NCI-H524 treated with DMSO at 0.1 percent for 48 hours (cell line): Measurements from ENCODE around the gene ADCY1.

Experiments used
- DNase-seq: peaks from one replicate; lab custom pipeline; 2025; lab: John Stamatoyannopoulos, UW

ADCY1 gene

DNA sequence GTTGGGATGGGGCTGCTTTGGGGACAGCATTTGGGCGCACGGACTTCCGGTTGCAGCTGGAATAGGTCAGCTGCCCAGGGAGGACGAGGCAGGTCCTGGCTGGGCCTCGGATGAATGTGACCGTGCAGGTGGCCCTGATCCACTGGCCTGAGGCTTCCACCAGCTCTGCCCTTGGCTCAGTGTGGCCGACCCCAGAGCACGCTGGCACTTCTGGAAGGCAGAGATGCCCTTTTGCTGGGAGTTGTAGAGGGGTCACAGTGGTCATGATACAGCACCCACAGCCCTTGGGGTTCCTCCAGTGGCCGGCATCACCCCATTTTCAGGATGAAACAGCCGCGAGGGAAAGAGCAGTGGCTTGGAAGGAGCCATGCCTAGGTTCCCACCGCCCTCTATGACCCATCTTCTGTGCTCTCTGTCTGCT lies 19.0 kb downstream of the ADCY1 start:
- DNase-seq: no peak

DNA sequence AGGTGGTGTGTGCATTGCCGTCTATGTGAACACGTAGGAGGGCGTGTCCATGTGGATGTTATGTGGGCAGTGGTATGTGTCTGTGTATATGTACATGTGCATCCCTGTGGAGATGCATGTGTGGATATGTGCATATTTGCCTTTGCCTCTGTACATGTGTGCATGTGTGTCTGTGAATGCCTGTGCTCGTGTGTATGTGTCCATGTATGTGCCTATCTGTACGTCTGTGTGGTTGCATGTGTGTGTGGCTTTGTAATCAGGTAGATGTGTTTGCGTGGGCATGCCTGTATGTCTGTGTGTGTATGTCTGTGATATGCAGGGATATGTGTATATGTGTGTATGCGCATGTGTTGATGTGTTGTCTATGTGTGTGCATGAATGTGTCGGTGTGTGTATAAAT lies 19.7 kb downstream of the ADCY1 start:
- no peak for DNase-seq

DNA sequence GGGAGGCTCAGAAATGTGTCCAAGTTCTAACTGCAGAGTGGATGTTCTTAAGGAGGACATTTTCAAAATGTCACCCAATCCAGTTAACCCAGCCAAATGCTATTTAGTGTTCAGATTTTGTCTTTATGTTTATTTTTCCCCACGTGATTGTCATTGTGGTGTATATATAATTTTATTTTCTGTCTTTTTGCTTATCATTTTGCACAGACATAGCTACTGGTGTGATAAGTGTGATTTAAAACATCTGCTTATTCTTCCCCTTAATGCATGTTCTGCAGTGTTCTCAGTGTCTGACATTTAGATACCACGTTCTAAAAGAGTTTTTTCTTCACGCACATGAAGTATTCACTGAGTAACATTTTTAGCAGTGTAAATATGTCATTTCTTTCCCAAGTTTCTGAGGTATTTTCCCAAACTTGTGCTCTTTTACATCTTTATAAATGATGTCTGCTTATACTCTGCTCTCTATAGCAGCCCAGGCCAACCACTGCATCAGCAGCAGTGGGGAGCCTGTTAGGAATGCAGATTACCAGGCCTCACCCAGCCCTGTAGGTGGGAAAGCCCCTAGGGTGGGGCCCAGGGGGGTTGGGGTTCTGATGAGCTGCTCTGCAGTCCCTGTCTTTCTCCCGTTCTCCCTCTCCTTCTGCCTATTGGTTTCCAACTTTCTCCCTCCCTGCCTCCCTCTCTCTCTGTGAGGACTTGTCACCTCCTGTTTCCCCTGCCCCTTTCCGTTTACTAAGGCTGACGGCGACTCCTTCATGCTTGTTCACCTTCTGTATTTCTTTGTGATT lies 20.8 kb downstream of the ADCY1 start:
- no peak for DNase-seq

DNA sequence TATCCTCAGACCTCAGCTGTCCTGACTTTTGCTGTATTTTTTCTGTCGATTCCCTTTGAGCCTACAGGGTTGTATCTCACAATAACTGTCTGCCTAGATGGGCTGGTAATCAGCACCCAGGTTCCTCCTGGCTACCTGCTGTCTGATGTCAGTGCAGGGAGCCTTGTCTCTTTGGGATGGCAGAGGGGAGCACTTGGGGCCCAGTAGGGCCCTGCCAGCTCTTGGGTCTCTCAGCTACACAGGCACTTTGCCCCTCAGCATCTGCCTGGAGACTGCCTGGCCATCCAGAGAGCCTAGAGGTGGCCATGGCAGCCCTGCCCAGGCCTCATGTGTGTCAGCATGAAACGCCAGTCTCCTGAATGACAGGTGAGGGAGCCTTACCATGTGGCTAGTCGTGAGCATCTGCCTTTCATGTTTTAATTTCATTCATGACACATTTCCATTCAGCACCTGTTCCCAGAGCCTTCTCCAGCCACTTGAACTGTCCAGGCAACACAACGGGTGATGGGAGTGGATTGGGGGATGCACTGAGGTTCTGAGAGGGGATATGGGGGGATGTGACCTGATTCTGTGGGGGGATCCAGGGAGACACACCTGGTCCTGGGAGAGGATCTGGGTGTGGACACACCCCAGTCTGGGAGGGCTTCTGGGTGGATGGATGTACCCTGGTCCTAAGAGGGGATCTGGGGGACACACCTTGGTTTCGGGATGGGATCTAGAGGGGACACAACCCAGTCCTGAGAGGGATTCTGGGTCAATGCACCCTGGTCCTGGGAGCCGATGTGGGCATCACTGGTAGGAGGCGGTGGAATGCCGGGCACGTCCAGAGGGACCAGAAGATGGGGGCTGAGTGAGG lies 21.9 kb downstream of the ADCY1 start:
- DNase-seq: no peak

DNA sequence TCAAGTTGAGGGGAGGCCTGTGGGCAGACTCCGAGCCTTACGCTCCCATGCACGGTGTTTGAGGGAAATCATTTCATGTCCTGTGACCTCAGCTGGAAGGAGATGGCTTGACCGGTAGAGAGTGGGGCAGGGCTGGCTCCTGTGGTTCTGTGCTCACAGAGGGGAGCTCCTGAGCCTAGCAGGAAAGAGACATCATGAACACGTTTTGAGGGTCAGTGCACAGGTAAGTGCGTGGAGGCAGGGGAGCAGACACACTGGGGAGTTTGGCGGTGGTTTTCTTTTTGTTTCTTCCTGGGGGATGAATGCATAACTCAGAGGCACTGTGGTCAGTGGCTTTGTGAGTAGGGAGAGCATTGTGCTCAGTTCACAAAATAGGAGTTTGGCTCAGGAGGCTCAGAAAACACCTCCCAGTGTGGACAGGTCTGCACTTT lies 22.5 kb downstream of the ADCY1 start:
- DNase-seq: no peak

DNA sequence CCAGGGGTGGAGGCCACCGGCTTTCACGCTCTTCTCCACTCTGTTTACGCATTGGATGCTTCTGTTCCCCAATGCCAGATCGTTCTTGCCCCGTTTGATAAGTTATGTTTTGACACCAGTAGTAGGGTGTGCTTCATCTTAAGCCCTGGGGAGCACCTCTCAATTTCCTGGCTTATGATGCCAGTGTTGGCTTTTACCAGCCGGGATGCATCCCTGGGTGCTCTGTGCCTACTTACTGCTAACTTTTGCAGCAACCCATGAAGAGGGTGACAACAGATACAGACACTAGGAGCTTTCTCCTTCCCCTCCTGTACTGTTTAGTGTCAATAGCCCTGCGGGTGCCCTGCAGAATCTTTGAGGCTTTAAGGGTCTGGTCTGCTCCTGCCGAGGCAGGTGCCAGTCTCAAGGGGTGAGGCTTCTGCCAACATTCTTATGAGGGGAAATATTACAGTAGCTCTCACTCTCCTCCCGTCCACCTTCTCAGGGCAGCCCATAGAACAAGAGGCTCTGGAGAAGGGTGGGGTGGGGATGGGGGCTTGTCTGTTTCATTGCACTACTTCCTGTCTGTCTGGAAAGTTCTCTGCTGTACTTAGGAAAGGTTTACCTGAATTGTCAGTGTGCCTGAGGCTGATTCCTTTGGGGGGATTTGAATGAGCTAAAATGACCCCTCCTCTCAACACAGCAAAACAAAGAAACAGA lies 23.3 kb downstream of the ADCY1 start:
- DNase-seq: no peak

DNA sequence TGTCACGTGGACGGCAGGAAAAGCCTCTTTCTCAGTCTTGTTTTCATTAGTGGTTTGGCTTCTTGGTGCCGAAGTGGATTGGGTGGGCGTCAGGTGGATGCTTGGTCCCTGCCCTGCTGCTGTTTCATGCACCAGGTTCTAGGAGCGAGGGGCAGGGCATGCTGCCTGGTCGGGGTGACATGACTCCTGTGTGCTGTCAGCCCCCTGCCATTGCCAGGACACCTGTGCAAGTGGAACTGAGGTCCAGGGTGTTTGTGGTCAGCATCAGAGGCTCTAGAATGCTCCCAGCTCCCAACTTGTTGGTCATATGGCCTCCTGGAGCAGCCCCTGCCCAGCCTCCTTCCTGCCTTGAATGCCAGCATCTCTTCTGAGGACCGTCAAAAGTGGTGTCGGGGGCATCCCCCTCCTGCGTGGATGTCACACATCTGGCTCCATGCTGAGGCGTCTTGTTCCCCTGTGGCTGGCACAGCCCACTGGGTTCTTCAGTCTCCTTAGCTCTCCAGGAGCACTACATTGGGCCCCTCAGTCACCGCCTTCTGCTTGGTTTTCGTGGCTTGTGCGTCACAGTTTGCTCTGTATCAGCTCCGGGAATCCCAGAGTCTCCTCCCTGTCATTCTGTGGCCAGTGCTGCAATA lies 24.8 kb downstream of the ADCY1 start:
- DNase-seq: no peak

DNA sequence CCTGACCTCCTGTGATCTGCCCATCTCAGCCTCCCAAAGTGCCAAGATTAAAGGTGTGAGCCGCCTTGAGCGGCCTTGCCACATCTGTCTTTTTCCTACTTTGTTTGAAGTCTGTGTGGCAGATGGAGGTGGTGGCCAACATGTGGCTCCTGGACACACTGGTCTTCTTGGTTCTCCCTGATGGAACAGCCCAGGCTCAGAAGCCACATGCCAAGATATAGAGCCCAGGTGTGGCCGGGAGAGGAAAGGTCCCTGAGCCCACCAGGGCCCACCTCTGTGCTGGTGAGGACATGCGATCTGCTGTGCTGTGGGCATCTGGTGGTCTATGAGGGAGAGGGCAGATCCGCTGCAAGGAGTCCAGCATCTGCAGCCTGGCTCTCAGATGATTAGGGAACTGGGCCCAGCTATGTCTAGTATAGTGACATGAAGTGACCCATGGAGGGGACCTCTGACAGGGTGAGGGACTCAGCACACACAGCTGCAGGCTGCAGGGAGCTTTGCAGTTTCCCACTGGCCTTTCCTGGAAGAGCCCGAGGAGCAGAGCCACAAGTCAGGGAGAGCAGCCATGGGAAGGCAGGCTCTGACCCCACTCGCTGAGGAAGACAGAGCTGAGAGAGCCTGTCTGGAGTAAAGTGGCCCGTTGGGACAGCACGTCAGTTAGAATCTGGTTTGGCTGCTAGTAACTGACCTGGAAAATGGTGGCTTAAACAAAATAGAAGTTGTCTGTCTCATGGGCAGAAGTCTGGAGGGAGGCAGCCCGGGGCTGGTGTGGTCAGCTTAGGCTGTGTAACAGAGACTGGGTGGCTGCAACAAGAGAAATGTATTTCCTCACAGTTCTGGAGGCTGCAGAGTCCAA lies 25.9 kb downstream of the ADCY1 start:
- no peak for DNase-seq

DNA sequence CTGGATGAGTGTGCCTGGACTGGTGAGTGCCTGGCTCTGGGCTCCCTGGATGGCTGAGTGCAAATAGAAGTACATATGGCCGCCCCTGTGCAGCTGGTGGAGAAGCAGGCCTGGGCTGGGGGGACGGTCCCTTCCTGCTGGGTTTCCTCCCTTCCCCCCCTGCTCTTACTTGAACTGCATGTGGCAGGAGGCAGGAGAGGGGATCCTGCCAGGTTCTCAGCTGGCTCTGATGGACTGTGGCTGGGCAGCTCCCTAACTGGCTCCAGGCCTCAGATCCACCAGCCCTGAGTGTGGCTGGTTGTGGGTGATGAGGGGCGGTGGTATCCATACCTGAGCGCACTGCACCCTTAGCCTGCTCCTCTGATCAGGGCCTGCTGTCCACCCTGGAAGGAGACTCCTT lies 26.9 kb downstream of the ADCY1 start:
- no peak for DNase-seq

DNA sequence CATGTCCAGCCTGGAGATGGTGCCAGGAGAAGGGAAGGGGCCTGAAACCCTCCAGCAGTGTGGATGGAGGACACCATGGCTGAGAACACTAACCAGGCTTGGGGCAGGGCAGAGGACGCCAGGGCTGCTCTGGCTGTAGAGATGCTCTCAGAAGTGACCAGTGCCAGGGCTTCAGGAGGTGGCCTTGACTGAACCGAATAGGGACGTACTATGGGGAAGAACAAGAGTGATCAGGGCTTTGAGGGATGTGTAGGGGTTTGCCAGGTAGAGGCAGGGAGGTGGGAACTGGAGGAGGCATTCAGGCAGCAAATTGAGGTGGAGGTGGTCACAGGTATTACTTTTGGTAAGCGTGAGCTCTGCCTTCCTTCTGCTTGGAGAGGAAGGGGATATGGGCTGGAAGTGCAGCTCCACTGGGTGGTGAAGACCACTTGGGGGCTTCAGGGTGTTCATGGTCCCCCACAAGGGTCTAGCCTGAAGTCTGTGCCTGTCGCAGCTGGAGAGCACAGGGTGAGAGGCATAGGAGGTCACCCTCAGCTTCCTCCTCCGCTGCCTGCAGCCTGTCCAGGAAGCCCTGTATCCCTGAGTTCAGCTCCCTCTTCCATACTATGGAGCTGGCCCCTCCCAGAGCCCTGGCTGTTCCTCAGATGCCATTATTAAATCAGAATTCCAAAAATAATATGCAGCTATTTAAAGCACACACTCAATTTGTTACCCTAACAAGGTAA lies 27.8 kb downstream of the ADCY1 start:
- no peak for DNase-seq

DNA sequence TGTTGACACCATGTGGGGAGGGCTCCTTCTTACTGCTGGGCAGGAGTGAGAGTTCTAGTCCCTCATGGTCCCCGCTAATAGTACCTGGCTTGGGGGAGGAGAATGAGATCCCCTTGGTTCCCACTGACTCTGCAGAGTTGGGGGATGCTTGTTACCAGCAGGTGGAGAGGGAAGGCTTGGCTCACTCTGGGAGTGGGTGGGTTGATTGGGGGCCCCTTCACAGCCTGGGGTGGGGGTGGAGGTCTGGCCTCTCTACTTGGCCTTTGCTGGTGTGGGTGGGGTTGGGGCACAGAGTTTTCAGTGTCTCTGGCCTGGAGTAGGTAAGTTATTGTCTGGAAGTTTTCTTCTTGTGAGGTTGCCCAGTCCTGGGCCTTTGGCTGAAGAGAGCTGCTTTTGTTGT lies 31.9 kb downstream of the ADCY1 start:
- DNase-seq: no peak

DNA sequence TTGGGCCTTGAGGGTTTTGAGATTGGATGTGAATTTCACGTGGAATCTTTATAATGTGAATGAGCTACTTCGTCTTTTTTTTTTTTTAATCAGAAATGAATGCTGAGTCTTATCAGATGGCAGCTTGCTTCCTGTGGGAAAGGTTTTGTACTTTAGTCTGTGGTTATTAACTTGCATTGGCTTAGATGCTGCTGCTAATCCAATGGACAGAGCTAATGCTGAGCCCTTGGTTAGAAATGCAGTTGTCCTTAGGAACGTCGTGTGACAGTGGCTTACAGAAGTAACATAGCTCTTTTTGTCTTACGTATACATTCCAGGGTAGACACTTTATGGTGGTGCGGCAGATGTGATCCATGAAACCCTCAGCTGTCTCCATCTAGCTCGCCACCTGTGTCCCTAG lies 32.8 kb downstream of the ADCY1 start:
- DNase-seq: no peak

DNA sequence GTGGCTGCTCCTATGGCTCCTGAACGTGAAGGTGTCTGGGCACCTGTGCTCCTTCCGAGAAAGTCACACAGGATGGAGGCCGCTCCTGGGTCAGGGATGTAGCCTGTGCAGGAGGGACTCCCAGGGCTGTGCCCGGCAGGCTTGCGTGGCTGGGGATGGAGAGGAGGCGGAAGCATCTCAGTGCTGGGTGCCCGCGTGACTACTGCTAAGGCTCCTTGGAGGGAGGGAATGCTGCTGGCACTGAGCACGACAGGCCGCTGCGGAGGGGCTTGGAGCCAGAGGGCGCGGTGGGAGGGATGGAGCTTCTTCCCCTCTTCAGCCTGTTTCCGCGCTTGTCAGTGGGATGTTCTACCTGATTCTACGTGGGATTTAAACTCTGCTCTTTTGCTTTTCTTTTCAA lies 35.0 kb downstream of the ADCY1 start:
- no peak for DNase-seq

DNA sequence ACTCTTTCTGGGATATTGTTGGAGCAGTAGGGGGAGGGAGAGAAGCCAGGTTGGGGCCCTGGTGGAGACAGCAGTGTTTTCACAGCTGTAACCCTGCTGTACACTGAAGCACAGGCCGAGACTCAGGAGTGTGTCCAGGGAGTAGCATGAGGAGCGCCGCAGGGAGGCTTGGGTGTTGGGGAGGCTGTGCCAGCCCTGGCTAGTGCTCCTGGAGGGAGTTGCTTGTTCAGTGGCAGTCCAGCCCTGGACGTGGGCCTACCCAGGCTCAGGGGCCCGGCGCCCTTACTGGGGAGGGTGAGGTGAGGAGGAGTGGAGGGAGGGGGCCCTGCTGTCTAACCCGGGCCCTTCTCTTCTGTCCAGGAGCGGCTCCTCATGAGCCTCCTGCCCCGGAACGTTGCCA lies 35.9 kb downstream of the ADCY1 start:
- no peak for DNase-seq

DNA sequence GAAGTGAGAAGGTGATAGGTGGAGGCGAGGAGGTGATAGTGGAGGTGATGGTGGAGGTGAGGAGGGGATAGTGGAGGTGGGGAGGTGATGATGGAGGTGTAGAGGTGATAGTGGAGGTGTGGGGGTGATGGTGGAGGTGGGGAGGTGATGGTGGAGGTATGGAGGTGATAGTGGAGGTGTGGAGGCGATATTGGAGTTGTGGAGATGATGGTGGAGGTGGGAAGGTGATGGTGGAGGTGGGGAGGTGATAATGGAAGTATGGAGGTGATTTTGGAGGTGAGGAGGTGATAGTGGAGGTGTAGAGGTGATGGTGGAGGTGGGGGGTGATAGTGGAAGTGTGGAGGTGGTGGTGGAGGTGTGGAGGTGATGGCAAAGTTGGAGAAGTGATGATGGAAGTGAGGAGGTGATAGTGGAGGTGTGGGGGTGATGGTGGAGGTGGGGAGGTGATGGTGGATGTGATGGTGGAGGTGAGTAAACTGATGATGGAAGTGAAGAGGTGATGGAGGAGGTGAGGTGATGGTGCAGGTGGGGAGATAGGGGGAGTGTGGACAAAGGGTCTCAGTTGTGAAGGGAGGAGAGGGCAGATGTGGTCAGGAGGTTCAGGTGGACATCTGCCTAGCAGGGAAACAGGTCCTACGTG lies 36.6 kb downstream of the ADCY1 start:
- no peak for DNase-seq

DNA sequence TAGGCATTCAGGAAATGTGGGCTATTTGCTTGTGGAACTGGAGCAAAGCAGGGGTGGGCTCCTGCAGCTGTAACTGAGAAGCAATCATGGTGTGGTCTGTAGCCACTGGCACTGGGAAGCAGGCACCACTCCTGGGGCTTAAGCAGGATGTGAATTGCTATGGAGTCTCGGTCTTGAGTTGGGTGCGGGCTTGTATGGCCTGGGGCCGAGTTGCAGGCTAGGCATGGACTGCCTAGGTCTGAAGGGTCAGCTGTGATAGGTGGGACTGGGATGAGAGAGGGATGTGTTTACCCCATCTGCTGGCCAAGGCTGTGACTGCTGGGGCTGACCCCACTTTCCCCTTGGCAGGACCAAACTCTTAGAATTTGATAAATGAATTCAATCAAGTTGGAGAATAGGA lies 43.0 kb downstream of the ADCY1 start:
- no peak for DNase-seq

DNA sequence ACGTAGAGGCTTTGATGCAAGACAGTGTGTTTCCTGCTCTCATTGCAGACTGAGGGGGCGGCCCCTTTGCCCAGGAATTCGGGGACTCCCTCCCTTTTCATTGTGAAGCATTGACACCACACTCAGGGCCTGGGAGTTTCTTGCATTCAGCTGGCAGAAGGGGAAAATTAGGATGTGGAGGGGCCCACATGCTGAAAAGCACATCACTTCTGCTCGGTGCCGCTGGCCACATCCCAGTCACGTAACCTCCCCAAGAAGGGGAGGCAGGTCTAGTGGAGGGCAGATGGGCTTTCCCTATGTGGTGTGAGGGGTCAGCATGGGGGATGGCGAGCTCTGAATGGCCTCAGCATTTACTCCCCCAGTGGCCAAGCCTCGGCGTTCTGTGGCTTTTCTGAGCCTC lies 47.9 kb downstream of the ADCY1 start:
- DNase-seq: no peak

DNA sequence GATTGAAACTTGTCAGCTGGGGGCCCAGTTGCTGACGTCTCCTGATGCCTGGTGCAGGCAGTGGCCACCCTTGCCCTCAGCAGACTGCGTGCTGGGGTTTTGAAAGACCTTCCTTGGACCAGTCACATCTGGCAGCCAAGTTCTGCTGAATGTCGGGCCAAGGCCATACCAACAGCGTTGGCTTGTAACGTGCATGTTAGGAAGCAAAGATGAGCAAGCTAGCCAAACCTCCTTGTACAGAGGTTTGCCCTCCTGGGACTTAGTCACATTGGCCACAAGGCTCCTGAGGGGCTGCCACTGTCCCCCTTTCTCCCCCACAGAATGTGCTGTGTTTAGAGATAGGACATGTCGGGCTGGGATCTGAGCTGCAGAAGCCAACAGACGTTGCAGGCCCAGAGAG lies 49.0 kb downstream of the ADCY1 start:
- no peak for DNase-seq

DNA sequence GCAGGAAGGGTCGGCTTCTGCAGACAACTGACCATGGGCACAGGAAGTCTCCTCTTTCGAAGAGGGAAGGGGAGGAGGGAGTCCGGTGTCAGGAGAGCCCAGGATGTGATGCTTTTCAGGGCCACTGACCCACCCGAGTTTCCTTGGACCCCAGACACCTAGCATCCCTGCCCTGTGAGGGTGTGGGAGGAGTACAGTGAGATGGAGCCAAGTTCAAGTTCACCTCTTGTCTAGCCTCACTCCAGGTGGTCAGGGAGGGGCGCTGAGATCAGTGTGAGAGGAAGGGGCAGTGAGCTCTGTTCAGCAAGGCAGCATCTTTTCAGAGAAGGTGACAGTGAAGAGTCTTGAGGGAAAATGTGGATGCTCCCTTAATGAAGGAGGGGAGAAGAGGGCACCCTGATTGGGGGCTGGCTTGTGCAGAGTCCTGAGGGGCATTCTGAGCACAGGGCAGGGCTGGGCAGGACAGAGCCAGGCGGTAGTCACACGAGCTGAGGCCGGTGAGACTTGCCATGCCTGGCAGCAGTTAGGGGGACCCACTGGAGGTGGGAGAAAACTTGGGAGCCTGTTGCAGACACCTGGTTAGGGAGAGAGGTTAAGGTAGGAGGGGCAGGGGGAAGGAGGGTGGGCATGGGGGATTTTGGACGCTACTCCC lies 49.7 kb downstream of the ADCY1 start:
- DNase-seq: no peak

DNA sequence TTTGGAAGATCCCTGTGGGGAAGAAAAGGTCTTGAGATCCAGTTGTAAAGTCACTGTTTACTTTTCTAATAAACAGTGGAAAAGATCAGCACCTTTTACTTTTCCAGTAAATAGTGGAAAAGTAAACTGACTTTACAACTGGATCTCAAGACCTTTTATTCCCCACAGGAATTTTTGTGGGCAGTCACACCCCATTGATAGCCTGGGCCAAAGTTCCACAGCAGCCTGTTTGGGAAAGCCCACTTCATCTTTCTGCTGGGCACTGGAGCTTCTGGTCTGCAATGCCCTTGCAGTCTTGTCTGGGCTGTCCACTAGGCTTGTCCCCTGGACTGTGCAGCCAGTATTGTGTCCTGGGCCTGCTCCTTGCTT lies 50.2 kb downstream of the ADCY1 start:
- no peak for DNase-seq
